ENCODE results near the gene ING1. TPM values are rescaled to one million over a fixed set of nuclear protein-coding genes. Genes with fewer than 3 reads are reported as not detected.
"Not testable (repeated sequence)": the region's sequence is repeated elsewhere in the genome, so short reads cannot be mapped to it uniquely, and the experiment has no call there.

ING1 gene
- total RNA-seq, 1 experiment from 2014 or later = 11.8 TPM

GRCh38 chr13:110695774-110696173 is 17.7 kb upstream of the ING1 start:
- not testable (repeated sequence) for DNase-seq (ENCODE audit: low read depth)

- DNase-seq (ENCODE audit: low read depth) = no peak
Measured at GRCh38 chr13:110696776-110697175, 16.7 kb upstream of the ING1 start.

- no peak for DNase-seq (ENCODE audit: low read depth)
Measured at GRCh38 chr13:110697842-110698241, 15.7 kb upstream of the ING1 start.

GRCh38 chr13:110698689-110699088 is 14.8 kb upstream of the ING1 start:
- no peak for DNase-seq (ENCODE audit: low read depth)

GRCh38 chr13:110699148-110700145 is 14.1 kb upstream of the ING1 start:
- DNase-seq (ENCODE audit: low read depth) = no peak

DNA sequence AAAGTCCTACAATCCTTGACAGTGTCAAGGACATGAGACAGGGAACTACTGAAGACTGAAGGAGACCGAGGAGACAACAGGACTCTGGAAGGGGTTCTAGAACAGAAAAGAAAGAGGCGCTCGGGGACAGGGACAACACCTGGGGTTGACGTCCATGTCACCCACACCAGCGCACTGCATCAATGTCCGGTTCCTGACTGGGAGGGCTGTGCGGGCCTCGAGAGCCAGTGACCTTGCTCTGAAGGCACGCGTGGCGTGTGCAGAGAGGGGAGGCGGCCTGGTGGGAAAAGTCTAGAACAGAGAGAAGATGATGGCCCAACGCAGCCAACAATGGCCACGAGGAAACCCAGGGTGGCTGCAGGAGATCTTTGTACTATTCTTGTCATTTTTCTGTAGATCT is 13.3 kb upstream of the ING1 start:
- no peak for DNase-seq (ENCODE audit: low read depth)

DNA sequence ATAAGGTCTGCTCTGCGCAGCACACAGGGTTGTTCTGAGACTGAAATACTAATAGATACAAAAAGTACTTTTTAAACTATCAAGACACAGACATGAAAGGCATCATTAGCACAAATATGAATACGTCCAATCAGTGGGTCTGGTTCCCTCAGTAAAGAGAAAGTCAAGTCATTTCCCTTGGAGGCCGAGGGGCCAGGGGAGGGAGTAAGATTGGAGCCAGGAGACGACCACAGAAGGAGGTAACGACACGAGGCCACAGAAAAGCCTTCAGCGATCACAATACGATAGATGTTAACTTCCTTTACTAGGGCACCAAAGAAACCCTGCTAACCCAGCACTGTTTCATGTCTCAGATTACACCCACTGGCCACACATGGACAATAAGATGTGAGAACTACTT is 12.9 kb upstream of the ING1 start:
- DNase-seq (ENCODE audit: low read depth) = no peak

GRCh38 chr13:110701061-110701460 is 12.4 kb upstream of the ING1 start:
- DNase-seq (ENCODE audit: low read depth) = not testable (repeated sequence)

DNA sequence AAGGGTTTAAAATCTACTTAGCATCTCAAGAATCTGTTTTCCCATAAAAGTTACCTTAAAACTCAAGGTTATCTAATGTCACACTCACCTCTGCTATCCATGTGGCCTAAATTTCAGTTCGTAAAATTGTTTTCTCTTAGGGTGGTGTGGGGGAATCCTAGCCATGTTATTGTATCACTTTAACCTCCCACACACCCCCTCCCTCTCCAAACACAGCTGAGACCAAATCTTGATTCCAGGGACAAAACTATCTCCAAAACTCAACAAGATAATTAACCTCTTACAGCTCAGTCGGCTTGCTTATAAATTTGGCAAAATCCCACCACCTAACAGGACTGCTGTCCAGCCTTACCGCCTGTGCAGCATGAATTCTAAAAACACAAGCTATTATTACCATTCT is 11.4 kb upstream of the ING1 start:
- no peak for DNase-seq (ENCODE audit: low read depth)

GRCh38 chr13:110702591-110703526 is 10.6 kb upstream of the ING1 start:
- no peak for DNase-seq (ENCODE audit: low read depth)

GRCh38 chr13:110705356-110705825 is 8.1 kb upstream of the ING1 start:
- no peak for DNase-seq (ENCODE audit: low read depth)

DNA sequence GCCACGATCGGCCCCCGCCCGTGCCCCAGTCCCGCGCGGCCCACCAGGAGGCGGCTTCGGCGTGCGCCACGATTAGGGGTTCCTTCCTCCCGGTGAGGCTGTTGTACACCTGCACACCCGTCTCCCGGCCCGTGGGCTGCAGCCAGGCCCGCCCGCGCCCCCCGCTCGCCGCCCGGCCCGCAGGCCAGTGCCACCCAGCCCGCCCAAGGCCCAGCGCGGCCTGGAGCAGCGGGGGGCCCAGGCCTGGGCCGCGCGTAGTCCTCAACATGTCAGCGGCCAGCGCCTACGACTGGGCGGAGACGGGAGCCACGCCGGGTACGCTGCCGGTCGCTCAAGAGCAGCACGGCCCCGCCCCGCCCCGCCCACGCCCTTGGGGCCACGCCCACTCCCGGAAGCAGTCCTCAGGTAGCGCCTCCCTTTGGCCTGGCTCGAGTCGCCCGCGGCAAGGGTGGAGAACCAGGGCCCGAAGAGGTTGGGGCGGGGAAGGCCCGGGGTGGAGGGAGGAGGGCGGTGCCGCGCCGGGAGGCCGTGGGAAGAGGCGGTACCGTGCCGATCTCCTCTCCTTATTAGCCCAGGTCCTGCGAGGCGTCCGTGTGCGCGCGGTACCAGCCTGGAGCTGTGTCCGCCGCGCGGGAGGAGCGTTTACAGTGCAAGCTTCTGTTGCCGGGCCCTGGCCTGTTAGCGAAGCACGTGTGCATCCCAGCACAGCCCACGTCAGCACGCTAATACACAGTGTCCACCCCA is 7.5 kb upstream of the ING1 start, which contains the start of gene CARS2:
CARS2 (minus strand) TSS at position 291 of the 744 bp plus-strand sequence; CDS start at position 268, 23 bp downstream.
- DNase-seq (ENCODE audit: low read depth) = peak; percentile 96

DNA sequence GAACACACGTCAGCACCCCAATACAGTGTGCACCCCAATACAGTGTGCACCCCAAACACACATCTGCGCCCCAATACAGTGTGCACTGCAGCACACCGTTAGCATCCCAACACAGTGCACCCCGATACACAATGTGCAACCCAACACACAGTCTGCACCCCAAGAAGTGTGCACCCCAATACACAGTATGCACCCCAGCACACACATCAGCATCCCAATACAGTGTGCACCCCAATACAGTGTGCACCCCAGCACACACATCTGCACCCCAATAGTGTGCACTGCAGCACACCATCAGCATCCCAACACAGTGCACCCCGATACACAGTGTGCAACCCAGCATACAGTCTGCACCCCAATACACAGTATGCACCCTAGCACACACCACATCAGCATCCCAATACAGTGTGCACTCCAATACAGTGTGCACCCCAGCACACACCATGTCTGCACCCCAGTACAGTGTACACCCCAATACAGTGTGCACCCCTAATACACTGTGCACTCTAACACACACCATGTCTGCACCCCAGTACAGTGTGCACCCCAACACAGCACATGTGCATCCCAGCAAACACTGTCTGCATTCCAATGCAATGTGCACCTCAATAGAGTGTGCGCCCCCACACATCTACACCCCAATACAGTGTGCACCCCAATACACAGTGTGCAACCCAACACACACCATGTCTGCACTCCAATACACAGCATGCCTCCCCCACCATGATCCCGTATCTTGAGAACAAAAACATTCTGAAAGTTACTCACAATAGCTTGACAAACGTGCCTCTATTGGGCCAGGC is 6.7 kb upstream of the ING1 start:
- no peak for DNase-seq (ENCODE audit: low read depth)

DNA sequence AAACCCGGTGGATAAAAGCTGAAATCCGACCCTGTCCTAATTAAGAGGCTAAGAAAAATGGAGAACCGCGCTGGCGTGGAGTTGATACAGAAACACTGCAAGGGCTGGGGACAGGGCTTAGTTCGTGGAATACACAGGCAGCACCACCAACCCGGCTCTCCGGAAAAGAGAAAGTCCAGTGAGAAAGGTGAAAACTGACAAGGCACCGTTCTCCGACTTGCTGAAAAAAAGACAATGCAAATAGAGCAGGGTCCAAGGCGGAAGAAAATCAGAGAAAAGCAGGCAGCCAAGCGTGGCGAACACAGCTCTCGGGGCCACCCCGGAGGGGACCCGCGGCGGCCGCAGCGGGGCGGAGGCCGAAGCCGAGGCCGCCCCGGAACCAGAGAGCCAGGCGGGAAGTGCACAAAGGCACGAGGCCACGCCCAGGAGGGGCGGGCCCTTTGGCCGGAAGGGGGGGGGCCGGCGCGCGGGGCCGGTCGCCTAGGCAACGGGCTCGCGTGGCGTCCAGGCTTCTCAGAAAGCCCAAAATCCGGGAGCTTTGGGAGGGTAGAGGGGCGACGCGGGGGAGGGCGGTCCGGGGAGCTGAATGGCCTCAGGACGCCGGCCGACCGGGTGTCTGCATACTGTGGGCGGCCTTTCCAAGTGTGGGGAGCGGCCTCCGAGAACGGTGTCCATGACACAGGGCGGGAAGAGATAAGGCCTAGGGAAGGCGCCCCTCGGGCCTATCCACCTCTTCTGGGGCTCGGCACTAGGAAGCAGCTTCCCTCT is 1.2 kb upstream of the ING1 start:
- peak; percentile 83 for DNase-seq (ENCODE audit: low read depth)

GRCh38 chr13:110712849-110713641 is 455 bp upstream of the ING1 start:
- peak; percentile 98 for DNase-seq (ENCODE audit: low read depth)

- peak; percentile 41 for DNase-seq (ENCODE audit: low read depth)
Measured at GRCh38 chr13:110713981-110714796, 689 bp downstream of the ING1 start.

- no peak for DNase-seq (ENCODE audit: low read depth)
Measured at GRCh38 chr13:110714797-110715394, 1.4 kb downstream of the ING1 start.

Measured in RPMI7951 (cell line).